Measurements from ENCODE around the gene GGCX.
A peak's percentile ranks its signal among the peaks of the same experiment; 100 is the strongest.

GGCX gene

GRCh38 chr2:85523903-85524335, 37.4 kb downstream of the GGCX start:
- Histone ChIP-seq H3K27me3 (ENCODE audit: control insufficient read depth in 5 of 5, insufficient read depth in 4 of 5, low read length in 5 of 5) (no peaks in the 10 kb centered on the region), H3K9ac (ENCODE audit: low read length in 5 of 5) (no peak overlapping the region), H3K4me1 (ENCODE audit: control insufficient read depth in 5 of 5, insufficient read depth in 5 of 5, low read length in 5 of 5) (peaks cover 0 to 10% (median 5%) of the 10 kb centered on the region in 5 donors), H3K4me3 (ENCODE audit: low read depth in 1 of 5, low read length in 5 of 5) (no peak overlapping the region), H3K36me3 (ENCODE audit: control insufficient read depth in 5 of 5, insufficient read depth in 5 of 5, low read length in 5 of 5) (no peaks in the 10 kb centered on the region), H3K27ac (ENCODE audit: low read depth, low read length) (no peak overlapping the region), H3K9me3 (ENCODE audit: control insufficient read depth in 5 of 5, low read length in 5 of 5) (no peaks in the 10 kb centered on the region)

GRCh38 chr2:85523062-85523902, 38.0 kb downstream of the GGCX start:
- Histone ChIP-seq H3K27me3 (ENCODE audit: control insufficient read depth in 5 of 5, insufficient read depth in 4 of 5, low read length in 5 of 5) (no peaks in the 10 kb centered on the region), H3K4me3 (ENCODE audit: low read depth in 1 of 5, low read length in 5 of 5) (no peak overlapping the region), H3K36me3 (ENCODE audit: control insufficient read depth in 5 of 5, insufficient read depth in 5 of 5, low read length in 5 of 5) (no peaks in the 10 kb centered on the region), H3K9ac (ENCODE audit: low read length in 5 of 5) (no peak overlapping the region), H3K4me1 (ENCODE audit: control insufficient read depth in 5 of 5, insufficient read depth in 5 of 5, low read length in 5 of 5) (peaks cover 0 to 10% (median 5%) of the 10 kb centered on the region in 5 donors), H3K27ac (ENCODE audit: low read depth, low read length) (no peak overlapping the region), H3K9me3 (ENCODE audit: control insufficient read depth in 5 of 5, low read length in 5 of 5) (no peaks in the 10 kb centered on the region)

- no peak overlapping the region for H3K4me3 ChIP-seq (ENCODE audit: low read depth in 1 of 5, low read length in 5 of 5)
- no peaks in the 10 kb centered on the region for H3K27me3 ChIP-seq (ENCODE audit: control insufficient read depth in 5 of 5, insufficient read depth in 4 of 5, low read length in 5 of 5)
- no peaks in the 10 kb centered on the region for H3K9me3 ChIP-seq (ENCODE audit: control insufficient read depth in 5 of 5, low read length in 5 of 5)
- H3K36me3 ChIP-seq (ENCODE audit: control insufficient read depth in 5 of 5, insufficient read depth in 5 of 5, low read length in 5 of 5), result no peaks in the 10 kb centered on the region
- H3K9ac ChIP-seq (ENCODE audit: low read length in 5 of 5), result no peak overlapping the region
- H3K27ac ChIP-seq (ENCODE audit: low read depth, low read length), result no peak overlapping the region
- peaks cover 0 to 10% (median 5%) of the 10 kb centered on the region in 5 donors for H3K4me1 ChIP-seq (ENCODE audit: control insufficient read depth in 5 of 5, insufficient read depth in 5 of 5, low read length in 5 of 5)
Measured at GRCh38 chr2:85522090-85522647, 39.1 kb downstream of the GGCX start.

- Histone ChIP-seq H3K27ac (ENCODE audit: low read depth, low read length) (no peak overlapping the region), H3K27me3 (ENCODE audit: control insufficient read depth in 5 of 5, insufficient read depth in 4 of 5, low read length in 5 of 5) (no peaks in the 10 kb centered on the region), H3K36me3 (ENCODE audit: control insufficient read depth in 5 of 5, insufficient read depth in 5 of 5, low read length in 5 of 5) (no peaks in the 10 kb centered on the region), H3K4me1 (ENCODE audit: control insufficient read depth in 5 of 5, insufficient read depth in 5 of 5, low read length in 5 of 5) (peaks cover 0 to 3% (median under 1%) of the 10 kb centered on the region in 5 donors), H3K9ac (ENCODE audit: low read length in 5 of 5) (no peak overlapping the region), H3K4me3 (ENCODE audit: low read depth in 1 of 5, low read length in 5 of 5) (no peak overlapping the region), H3K9me3 (ENCODE audit: control insufficient read depth in 5 of 5, low read length in 5 of 5) (no peaks in the 10 kb centered on the region)
Measured at GRCh38 chr2:85516653-85517389, 44.5 kb downstream of the GGCX start.

- Histone ChIP-seq H3K9ac (ENCODE audit: low read length in 5 of 5) (no peak overlapping the region), H3K27me3 (ENCODE audit: control insufficient read depth in 5 of 5, insufficient read depth in 4 of 5, low read length in 5 of 5) (no peaks in the 10 kb centered on the region), H3K36me3 (ENCODE audit: control insufficient read depth in 5 of 5, insufficient read depth in 5 of 5, low read length in 5 of 5) (no peaks in the 10 kb centered on the region), H3K9me3 (ENCODE audit: control insufficient read depth in 5 of 5, low read length in 5 of 5) (no peaks in the 10 kb centered on the region), H3K27ac (ENCODE audit: low read depth, low read length) (no peak overlapping the region), H3K4me3 (ENCODE audit: low read depth in 1 of 5, low read length in 5 of 5) (no peak overlapping the region), H3K4me1 (ENCODE audit: control insufficient read depth in 5 of 5, insufficient read depth in 5 of 5, low read length in 5 of 5) (peaks cover 0 to 15% (median 12%) of the 10 kb centered on the region in 5 donors)
Measured at GRCh38 chr2:85514323-85514722, 47.0 kb downstream of the GGCX start.

- H3K9ac ChIP-seq (ENCODE audit: low read length in 5 of 5), result no peak overlapping the region
- no peaks in the 10 kb centered on the region for H3K36me3 ChIP-seq (ENCODE audit: control insufficient read depth in 5 of 5, insufficient read depth in 5 of 5, low read length in 5 of 5)
- H3K27ac ChIP-seq (ENCODE audit: low read depth, low read length), result no peak overlapping the region
- peaks cover 0 to 19% (median 12%) of the 10 kb centered on the region in 5 donors for H3K4me1 ChIP-seq (ENCODE audit: control insufficient read depth in 5 of 5, insufficient read depth in 5 of 5, low read length in 5 of 5)
- H3K9me3 ChIP-seq (ENCODE audit: control insufficient read depth in 5 of 5, low read length in 5 of 5), result no peaks in the 10 kb centered on the region
- peaks cover 0 to 3% (median 0%) of the 10 kb centered on the region in 5 donors for H3K27me3 ChIP-seq (ENCODE audit: control insufficient read depth in 5 of 5, insufficient read depth in 4 of 5, low read length in 5 of 5)
- H3K4me3 ChIP-seq (ENCODE audit: low read depth in 1 of 5, low read length in 5 of 5), result no peak overlapping the region
Measured at GRCh38 chr2:85511008-85511811, 50.1 kb downstream of the GGCX start.

GRCh38 chr2:85506768-85507181, 54.5 kb downstream of the GGCX start:
- H3K4me1 ChIP-seq (ENCODE audit: control insufficient read depth in 5 of 5, insufficient read depth in 5 of 5, low read length in 5 of 5), result peaks cover 11 to 58% (median 39%) of the 10 kb centered on the region in 5 donors
- H3K9me3 ChIP-seq (ENCODE audit: control insufficient read depth in 5 of 5, low read length in 5 of 5), result no peaks in the 10 kb centered on the region
- peaks cover 0 to 3% (median 0%) of the 10 kb centered on the region in 5 donors for H3K27me3 ChIP-seq (ENCODE audit: control insufficient read depth in 5 of 5, insufficient read depth in 4 of 5, low read length in 5 of 5)
- H3K27ac ChIP-seq (ENCODE audit: low read depth, low read length), result no peak overlapping the region
- H3K4me3 ChIP-seq (ENCODE audit: low read depth in 1 of 5, low read length in 5 of 5), result no peak overlapping the region
- no peaks in the 10 kb centered on the region for H3K36me3 ChIP-seq (ENCODE audit: control insufficient read depth in 5 of 5, insufficient read depth in 5 of 5, low read length in 5 of 5)
- no peak overlapping the region for H3K9ac ChIP-seq (ENCODE audit: low read length in 5 of 5)

GRCh38 chr2:85505551-85506238, 55.6 kb downstream of the GGCX start:
- H3K27me3 ChIP-seq (ENCODE audit: control insufficient read depth in 5 of 5, insufficient read depth in 4 of 5, low read length in 5 of 5), result peaks cover 0 to 3% (median 0%) of the 10 kb centered on the region in 5 donors
- no peak overlapping the region for H3K4me3 ChIP-seq (ENCODE audit: low read depth in 1 of 5, low read length in 5 of 5)
- no peak overlapping the region for H3K9ac ChIP-seq (ENCODE audit: low read length in 5 of 5)
- no peaks in the 10 kb centered on the region for H3K9me3 ChIP-seq (ENCODE audit: control insufficient read depth in 5 of 5, low read length in 5 of 5)
- H3K36me3 ChIP-seq (ENCODE audit: control insufficient read depth in 5 of 5, insufficient read depth in 5 of 5, low read length in 5 of 5), result no peaks in the 10 kb centered on the region
- peak overlapping the region; percentile 37 for H3K27ac ChIP-seq (ENCODE audit: low read depth, low read length)
- peaks cover 11 to 52% (median 29%) of the 10 kb centered on the region in 5 donors for H3K4me1 ChIP-seq (ENCODE audit: control insufficient read depth in 5 of 5, insufficient read depth in 5 of 5, low read length in 5 of 5)

- Histone ChIP-seq H3K9me3 (ENCODE audit: control insufficient read depth in 5 of 5, low read length in 5 of 5) (no peaks in the 10 kb centered on the region), H3K36me3 (ENCODE audit: control insufficient read depth in 5 of 5, insufficient read depth in 5 of 5, low read length in 5 of 5) (no peaks in the 10 kb centered on the region), H3K27ac (ENCODE audit: low read depth, low read length) (peak overlapping the region; percentile 37), H3K9ac (ENCODE audit: low read length in 5 of 5) (peak overlapping the region in 1 of 5 donors; percentile 7), H3K4me1 (ENCODE audit: control insufficient read depth in 5 of 5, insufficient read depth in 5 of 5, low read length in 5 of 5) (peaks cover 11 to 54% (median 28%) of the 10 kb centered on the region in 5 donors), H3K4me3 (ENCODE audit: low read depth in 1 of 5, low read length in 5 of 5) (no peak overlapping the region), H3K27me3 (ENCODE audit: control insufficient read depth in 5 of 5, insufficient read depth in 4 of 5, low read length in 5 of 5) (peaks cover 0 to 3% (median 0%) of the 10 kb centered on the region in 5 donors)
Measured at GRCh38 chr2:85504778-85505261, 56.5 kb downstream of the GGCX start.
